NCI-H146 treated with DMSO at 0.1 percent for 48 hours (cell line): ENCODE data around the gene CNOT2.
"Not testable (repeated sequence)": the region's sequence is repeated elsewhere in the genome, so short reads cannot be mapped to it uniquely, and the experiment has no call there.

Experiments used
- DNase-seq: peaks from one replicate; lab custom pipeline; 2025; ENCODE audit not compliant: unreplicated experiment; lab: John Stamatoyannopoulos, UW

The CNOT2 gene

DNA sequence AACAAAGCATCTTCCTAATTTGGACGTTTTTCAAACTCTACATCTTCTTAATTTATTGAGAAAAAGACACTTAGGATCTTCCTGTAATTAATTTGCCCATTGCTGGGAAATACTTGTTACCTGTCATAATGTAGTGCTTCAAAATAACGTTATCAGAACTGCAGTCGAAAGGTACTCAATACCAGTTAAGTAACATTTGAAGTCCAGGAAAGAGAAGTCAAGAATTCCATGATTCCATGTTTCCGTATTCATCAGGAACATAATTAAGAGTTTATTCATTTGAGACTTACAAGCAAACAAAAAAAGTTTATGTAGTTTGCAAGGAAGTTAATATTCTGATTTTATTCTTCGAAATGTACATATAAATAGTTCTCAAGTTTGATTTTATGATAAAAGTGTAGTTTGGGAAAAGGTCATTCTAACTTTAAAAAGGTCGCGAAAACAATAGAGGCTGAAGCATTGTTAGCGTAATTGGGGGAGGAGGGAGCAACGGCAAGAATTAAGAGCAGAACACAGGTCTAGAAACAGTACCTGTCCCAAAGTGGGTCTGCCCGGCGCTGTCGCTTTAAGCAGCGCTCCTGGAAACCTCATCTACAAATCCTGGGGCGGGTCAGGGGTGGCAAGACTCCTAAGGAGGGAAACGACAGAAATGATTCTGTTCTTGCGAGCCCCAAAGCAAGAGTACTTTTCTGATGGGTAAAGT lies 121.6 kb downstream of the CNOT2 start:
- DNase-seq = no peak

DNA sequence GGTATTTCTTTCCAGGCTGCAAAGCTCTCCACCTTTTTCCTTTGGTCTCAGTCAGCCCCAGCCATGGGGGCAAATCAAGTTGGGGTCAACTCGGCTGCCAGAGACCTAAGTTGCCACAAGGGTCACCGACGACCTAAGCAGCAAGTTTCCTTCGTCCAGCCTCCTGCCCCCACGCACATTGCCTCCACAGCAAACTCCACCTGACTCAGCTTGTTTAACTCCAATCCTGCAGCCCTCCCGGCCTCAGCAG lies 122.1 kb downstream of the CNOT2 start:
- no peak for DNase-seq

DNA sequence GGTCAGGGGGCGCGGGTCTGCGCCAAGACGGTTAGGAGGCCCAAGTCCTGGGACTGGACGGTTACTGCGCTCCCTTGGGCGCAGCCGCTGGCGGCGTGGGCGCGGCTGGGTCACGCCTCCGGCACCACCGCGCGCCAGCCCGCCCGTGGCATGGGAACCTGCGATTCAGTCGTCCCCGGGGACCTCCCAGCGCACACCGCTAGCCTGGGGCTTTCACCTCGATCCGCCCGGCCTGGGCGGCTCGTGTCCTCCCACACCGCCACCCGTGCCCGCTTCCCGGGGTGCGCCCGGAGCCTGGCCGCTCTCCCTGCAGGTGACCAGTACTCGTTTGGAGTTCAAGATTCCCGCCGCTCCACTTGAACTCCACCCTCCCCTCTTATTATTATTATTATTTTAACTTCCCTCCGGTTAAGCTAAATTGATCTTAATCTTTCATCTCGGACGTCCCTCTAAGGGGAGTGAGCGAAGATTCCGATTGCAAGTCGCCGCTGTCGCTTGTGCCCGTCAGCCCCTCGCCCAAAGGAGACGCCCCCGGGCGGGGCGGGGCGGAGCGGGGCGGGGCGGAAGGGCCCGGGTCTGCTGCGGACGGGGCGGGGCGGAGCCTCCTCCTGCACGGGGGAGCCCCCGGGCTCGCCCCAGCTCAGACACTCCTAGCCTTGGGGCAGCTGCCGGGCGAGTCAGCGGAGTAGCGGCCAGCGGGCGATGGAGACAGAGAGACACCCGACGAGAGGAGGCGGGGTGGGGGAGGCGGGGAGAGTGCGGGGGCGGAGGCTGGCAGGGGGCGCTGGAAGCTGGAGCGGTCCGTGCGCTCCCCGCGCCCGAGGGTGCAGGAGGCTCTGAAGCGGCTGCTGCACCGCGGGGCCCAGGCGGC lies 122.7 kb downstream of the CNOT2 start, which contains the start of gene KCNMB4:
TSS of gene KCNMB4 (plus strand) at position 643 of the 871 bp plus-strand sequence. CDS start 445 bp downstream, outside the sequence.
- peak; percentile 69 for DNase-seq

DNA sequence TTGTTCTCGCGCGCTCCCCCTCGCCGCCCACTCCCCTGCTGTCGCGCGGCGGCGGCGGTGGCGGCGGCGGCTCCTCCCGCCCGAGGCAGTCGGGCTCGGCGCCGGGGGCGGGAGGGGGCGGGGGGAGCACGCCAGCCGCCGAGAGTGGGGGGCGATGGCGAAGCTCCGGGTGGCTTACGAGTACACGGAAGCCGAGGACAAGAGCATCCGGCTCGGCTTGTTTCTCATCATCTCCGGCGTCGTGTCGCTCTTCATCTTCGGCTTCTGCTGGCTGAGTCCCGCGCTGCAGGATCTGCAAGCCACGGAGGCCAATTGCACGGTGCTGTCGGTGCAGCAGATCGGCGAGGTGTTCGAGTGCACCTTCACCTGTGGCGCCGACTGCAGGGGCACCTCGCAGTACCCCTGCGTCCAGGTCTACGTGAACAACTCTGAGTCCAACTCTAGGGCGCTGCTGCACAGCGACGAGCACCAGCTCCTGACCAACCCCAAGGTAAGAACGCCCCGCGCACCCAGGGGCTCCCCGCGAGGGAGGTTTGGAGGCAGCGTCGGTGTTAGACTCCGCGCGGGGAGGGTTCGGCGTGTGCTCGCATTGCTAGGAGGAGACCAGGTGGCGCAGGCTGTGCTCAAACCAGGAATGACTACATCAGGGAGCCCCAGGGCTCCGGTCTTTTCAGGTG lies 123.5 kb downstream of the CNOT2 start:
- DNase-seq = peak; percentile 65

DNA sequence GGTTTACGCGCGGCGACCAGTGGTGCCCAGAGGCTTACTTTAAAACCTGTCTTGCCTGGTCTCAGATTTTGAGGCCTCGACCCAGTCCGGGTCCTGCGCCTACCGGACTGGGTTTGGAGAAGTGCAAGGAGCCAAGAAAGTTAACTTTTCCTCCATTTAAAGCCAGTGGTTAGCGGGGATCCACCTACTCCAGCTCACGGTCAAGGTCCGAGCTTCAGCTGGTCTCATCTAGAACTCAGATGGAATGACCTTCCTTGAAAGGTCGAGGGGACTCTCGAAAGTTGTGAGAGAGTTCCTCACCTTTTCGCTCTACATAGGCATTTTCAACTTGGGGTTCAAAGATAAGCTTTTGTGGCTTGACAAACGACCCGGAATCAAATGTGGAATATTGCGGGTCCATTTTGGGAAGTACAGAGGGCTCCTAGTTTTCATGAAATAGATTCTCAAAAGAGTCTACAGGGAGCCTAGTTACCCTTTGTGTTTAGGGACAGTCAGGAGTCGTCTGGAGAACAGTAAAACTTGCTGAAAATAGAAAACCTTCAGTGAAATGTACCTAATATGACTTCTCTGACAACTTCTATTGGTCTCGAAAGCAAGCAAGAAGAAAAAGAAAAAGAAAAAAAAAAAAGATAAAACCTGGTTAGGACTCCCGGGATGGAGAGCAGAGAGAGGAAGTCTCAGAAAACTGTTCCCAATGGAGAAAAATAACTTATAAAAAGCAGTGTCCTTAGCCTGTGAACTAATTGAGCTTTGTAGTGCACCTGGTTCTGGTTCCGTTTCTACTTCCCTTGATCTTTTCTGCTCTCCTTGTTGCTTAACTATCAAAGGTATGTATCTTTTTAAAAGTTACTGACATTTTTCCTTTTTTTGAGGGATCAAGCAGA lies 124.3 kb downstream of the CNOT2 start:
- DNase-seq = no peak

DNA sequence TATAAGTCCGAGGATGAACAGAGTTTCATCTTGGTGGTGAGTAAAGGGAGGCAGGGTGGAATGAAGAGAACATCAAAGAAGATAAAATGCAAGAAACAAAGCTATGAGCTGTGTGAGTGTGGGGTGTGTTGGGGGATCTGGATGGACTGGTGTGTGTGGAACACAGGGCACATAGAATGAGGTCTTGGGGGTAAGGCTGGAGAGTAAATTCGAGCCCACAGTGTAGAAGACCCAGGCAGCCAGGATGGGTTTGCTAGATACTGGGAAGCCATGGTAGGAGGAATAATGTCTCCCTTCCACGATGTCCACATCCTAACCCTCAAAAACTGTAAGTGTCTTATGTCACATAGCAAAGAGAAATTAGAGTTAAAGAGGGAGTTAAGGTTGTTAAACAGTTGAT lies 129.6 kb downstream of the CNOT2 start:
- DNase-seq = no peak

DNA sequence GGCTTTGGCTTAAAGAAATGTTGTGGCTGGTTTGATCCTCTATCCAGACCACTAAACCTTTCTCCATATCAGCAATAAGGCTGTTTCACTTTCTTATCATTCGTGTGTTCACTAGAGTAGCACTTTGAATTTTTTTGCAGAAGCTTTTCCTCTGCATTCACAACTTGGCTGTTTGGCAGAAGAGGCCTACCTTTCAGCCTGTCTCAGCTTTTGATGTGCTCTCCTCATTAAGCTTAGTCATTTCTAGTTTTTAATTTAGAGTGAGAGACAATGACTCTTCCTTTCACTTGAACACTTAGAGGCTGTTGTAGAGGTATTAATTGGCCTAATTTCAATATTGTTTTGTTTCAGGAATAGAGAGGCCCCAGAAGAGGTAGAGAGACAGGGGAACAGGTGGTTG lies 136.6 kb downstream of the CNOT2 start:
- DNase-seq = no peak

DNA sequence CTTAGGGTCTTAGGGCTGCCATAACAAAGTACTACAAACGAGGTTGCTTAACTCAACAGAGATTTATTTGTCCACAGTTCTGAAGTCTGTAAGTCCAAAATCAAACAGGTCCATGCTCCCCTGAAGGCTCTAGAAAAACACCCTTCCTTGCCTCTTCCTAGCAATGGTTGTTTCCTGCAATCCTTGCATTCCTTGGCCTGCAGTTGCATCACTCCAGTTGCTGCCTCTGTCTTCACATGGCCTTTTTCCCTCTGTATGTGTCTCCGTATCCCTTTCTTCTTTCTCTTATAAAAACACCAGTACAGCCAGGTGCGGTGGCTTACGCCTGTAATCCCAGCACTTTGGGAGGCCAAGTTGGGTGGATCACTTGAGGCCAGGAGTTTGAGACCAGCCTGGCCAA lies 140.3 kb downstream of the CNOT2 start:
- no peak for DNase-seq

DNA sequence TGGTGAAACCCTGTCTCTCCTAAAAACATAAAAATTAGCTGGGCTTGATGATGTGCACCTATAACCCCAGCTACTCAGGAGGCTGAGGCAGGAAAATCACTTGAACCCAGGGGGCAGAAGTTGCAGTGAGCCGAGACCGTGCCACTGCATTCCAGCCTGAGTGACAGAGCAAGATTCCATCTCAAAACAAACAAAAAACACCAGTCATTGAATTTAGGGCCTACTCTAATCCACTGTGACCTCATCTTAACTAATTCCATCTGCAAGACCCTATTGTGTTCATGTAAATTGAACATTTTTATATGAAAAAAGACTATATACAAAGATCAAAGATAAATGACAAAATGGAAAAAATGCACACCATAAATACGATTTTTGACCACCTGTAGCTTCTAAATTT lies 140.7 kb downstream of the CNOT2 start:
- no peak for DNase-seq

DNA sequence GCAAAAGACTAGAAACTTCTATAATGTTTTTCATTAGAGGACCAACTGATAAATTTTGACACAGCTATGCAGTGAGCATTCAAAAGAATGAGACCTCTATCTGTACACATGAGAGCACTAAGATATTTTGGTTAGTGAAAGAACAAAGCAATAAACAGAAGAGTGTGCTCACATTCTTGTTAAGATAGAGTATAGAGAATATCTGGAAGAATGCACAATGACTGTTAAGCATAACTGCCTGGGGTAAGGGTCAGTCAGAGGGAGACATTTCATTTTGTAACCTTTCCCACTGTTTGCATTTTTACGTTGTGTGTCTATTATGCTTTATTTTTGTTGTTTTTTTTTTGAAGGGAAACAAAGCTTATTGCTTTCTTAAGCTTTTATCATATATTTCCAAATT lies 143.5 kb downstream of the CNOT2 start:
- DNase-seq = no peak

DNA sequence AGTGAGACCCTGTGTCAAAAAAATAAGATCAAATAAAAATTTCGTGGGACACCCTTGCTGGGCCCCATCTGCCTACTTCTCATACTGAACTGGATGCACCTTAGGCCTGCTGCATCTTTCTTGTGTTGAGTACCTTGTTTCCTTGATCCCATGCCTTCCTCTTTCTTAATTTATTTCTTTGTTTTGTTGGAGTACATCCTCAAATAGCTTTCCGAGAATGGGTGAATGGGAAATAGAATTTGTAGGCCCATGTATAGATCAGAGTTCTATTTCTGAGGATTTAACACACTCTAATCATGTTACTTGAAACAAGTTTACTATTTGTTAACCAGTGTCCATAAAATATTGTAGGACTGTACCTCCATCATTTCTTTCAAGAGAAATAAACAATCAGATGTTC lies 146.4 kb downstream of the CNOT2 start:
- DNase-seq = no peak

DNA sequence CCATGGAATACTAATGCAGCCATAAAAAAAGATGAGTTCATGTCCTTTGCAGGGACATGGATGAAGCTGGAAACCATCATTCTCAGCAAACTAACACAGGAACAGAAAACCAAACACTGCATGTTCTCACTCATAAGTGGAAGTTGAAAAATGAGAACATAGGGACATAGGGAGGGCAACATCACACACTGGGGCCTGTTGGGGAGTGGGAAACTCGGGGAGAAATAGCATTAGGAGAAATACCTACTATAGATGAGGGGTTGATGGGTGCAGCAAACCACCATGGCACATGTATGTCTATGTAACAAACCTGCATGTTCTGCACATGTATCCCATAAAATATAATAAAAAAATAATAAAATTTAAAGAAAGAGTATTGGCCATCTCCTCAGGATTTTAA lies 149.4 kb downstream of the CNOT2 start:
- DNase-seq = not testable (repeated sequence)

DNA sequence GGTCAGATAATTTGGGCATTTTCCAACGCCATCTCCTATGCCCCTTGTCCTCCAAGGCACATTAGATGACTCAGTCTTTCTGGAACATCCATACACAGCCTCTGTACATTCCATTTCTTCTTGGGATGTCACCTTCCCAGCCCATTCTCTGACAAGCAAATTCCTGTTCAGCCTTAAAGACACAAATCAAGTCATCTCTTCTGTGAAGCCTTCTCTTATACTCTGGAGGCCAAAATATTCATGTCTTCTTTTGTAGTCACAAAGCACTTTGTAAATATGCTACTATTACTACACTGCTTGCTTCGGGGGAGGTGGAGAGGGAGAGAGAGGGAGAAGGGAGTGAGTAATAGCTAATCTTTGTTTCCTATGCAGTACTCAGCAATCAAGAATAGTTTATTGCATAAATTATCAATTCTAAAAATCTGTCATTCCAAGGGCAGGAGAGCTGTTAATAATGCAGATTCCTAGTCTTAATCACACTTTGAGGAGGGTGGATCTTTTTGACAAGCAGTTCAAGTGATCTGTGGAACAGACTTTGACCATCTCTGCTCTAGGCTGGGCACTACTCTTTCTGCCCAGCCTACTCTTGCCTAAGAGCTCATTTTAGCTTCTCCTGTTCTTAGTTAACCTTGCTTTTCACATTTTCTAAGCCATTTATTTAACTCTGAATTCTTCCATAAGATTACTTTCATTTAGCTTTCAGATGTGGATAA lies 150.7 kb downstream of the CNOT2 start:
- no peak for DNase-seq

DNA sequence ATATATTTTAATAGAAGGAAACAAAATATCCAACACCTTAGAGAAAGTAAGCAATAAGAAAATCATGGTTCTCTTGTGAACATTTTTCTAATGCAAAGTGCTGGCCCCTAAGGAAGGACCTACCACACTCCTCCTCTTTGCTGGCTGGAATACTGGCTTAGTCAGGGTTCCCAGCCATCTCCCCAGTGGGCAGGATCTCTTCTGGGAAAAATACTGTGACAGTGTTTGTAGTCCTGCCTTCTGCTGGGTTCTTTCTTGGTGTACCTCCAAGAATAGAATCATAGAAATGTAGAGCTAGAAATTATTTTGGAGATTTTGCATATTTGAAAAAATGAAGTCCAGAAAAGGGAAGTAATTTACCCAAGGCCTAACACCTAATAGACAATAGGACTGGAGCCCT lies 154.8 kb downstream of the CNOT2 start:
- no peak for DNase-seq

DNA sequence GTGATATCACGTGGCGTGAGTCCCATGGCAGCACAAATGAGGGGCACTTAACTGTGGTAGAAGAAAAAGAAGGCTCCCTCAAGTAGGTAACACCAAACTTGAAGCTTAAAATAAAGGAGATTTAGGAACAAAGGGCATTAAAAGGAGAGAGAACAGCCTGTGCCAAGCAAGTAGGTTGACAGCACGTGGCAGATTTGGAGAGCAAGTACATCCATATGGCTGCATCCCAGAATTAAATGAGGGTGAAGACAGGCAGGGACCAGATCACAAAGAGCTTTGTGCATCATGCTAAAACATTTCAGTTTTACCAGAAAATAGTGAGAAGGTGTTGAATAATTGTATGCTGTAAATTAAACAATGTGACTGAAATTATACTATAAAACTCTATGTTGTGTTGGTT lies 155.6 kb downstream of the CNOT2 start:
- DNase-seq = no peak

DNA sequence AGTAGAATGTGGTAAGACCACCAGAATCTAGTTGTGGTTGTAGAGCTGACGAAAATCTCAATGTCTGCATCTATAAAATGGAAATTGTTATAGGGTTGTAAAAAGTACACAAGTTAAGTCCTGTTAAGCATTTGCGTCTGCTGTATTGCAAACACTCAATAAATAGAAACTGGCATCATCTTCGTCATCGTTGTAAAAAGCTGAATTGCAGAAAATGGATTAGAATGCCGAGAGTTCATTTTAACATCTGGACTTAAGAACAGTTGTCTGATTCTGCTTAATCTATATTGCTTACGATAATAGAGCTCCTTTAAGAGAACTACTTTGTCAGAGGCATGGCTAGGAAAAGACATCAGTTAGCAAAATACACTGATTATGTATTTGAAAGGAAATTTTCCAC lies 156.1 kb downstream of the CNOT2 start:
- no peak for DNase-seq

DNA sequence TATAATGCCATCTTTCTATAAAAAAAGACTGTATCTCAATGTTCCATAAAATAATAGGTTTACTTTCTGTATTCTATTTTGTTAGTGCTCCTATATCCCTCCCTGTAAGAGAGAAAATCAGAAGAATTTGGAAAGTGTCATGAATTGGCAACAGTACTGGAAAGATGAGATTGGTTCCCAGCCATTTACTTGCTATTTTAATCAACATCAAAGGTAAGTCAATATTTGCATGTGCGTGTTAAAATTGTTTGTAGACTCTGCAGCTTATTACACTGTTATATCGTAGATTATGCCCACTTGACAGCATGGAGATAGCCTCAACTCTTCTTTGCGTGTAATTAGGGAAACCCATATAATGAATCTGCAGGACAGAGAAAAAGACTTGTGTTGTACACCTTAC lies 156.9 kb downstream of the CNOT2 start:
- no peak for DNase-seq

DNA sequence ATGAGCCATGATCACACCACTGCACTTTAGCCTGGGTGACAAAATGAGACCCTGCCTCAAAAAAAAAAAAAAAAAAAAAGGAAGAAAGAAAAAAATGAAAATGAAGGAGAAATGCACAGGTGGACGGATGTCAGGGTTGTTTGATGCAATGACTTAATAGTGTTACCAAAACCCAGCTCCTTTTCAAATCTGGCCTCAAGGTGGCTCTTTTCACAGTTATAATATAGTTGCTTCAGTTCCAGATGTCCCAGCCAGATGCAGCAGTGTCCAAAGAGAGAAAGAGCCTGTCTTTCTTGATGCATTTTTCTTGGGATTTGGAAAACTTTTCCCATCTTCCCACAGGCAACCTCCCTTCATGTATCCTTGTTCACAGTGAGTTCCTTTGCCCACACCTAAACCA lies 159.4 kb downstream of the CNOT2 start:
- DNase-seq = no peak

DNA sequence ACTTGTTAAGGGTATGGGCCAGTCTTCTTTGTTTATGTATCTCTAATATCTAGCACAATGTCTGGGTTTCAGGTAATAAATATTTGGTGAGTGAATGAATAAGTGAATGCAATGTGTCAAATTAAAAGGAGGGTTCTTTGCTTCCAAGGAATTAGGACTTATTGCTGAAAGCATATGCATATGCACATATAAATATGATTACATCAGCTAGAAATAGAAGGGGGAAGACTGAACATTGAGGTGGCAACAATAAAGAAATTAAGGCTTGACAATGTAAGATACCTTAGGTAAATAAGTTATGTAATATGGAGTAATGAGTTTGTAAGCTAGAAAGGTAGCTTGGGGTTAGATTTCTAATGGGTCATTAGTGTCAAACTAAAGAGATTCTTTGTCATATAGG lies 160.6 kb downstream of the CNOT2 start:
- no peak for DNase-seq
